K562 (cell line): ENCODE data around the gene GHR. TPM values are rescaled to one million over a fixed set of nuclear protein-coding genes. Genes with fewer than 3 reads are reported as not detected.

Source experiments
- ATAC-seq: fragments of 200-7000 bp; cut with Tn5 transposase; 3 replicates; pipeline ENCODE4 v1.9.1; 2020; ENCODE audit warnings: moderate library complexity
- BruUV-seq: library from RNA; stranded (reverse); fragments of 400-500 nt; replicated peaks from 2 replicates; lab custom pipeline; 2021; lab: Mats Ljungman, UMichigan
- CTCF ChIA-PET: fragments of 300-600 bp; formaldehyde crosslinking; extraction: SDS; loops from one replicate; lab custom pipeline; 2021; ENCODE audit warnings: low intra/inter-chr PET ratio; lab: Yijun Ruan, JAX
- POLR2A ChIA-PET: fragments of 300-600, 350-650 bp; sonication (Branson Sonifier 250); formaldehyde crosslinking; extraction: SDS; loops from one replicate; lab custom pipeline; 2021; ENCODE audit warnings: antibody characterized with exemption, inconsistent platforms; lab: Yijun Ruan, JAX
- DNase-seq, 4 experiments: peaks; one replicate each; pipeline versions ENCODE4 v3.0.0 to v3.0.0-alpha.2; 2011 to 2018; ENCODE audit warnings: low spot score in 3 of 4, mixed read lengths in 3 of 4; ENCODE audit errors: extremely low read depth in 1 of 4
- FAIRE-seq: peaks from 2 replicates; lab custom pipeline; 2011; peaks lifted over from hg19 to GRCh38; lab: Jason Lieb, UNC
- H2AFZ ChIP-seq: 2 replicates; pipeline ENCODE4 v1.6.0; 2011; ENCODE audit warnings: low read depth, low read length, control low read depth, inconsistent platforms
- H3K27ac ChIP-seq: fragments of 200-600 bp; 3 replicates; pipeline ENCODE4 v1.8.0; 2011; ENCODE audit warnings: low read depth, mild to moderate bottlenecking, control low read depth, inconsistent platforms, low read length, moderate library complexity, mixed read lengths; ENCODE audit errors: extremely low read depth
- H3K27me3 ChIP-seq, 2 experiments: fragments of 300-600 bp in 1 of 2; 2 replicates in 1 of 2; 3 replicates in 1 of 2; pipeline versions ENCODE4 v1.6.0 to v1.8.0; 2011; ENCODE audit warnings: inconsistent platforms in 2 of 2, low read length in 2 of 2, mild to moderate bottlenecking in 1 of 2, mixed read lengths in 1 of 2, moderate library complexity in 1 of 2; ENCODE audit not compliant: control insufficient read depth in 2 of 2, insufficient read depth in 2 of 2
- H3K36me3 ChIP-seq: fragments of 300-600 bp; 3 replicates; pipeline ENCODE4 v1.8.0; 2011; ENCODE audit warnings: mild to moderate bottlenecking, low read length, inconsistent platforms; ENCODE audit not compliant: control insufficient read depth, insufficient read depth
- H3K4me1 ChIP-seq, 2 experiments: fragments of 200-600 bp in 1 of 2; replicated peaks in 1 of 2; 2 replicates in 1 of 2; 3 replicates in 1 of 2; pipeline versions ENCODE4 v1.5.1 to v1.8.0; 2011; ENCODE audit warnings: inconsistent platforms in 2 of 2, low read length in 2 of 2, mild to moderate bottlenecking in 1 of 2, mixed read lengths in 1 of 2, moderate library complexity in 1 of 2; ENCODE audit not compliant: control insufficient read depth in 2 of 2, insufficient read depth in 2 of 2
- H3K4me2 ChIP-seq: 2 replicates; pipeline ENCODE4 v1.6.1; 2011; ENCODE audit warnings: low read length, control low read depth, inconsistent platforms, mixed read lengths; ENCODE audit not compliant: insufficient read depth
- H3K4me3 ChIP-seq: fragments of 200-600 bp; sonication (generic), shearing (Covaris generic); 2 replicates; pipeline ENCODE4 v1.5.1; 2016; ENCODE audit warnings: control low read depth, inconsistent platforms
- H3K79me2 ChIP-seq: fragments of 200-600 bp; 3 replicates; pipeline ENCODE4 v1.8.0; 2011; ENCODE audit warnings: low read length, inconsistent platforms; ENCODE audit not compliant: control insufficient read depth, insufficient read depth
- H3K9ac ChIP-seq, 2 experiments: 2 replicates each; pipeline versions ENCODE4 v1.6.0 to v1.6.1; 2011; ENCODE audit warnings: low read depth in 2 of 2, low read length in 2 of 2, control low read depth in 1 of 2, inconsistent platforms in 1 of 2, mild to moderate bottlenecking in 1 of 2, mixed read lengths in 1 of 2; ENCODE audit not compliant: insufficient read depth in 1 of 2
- H3K9me1 ChIP-seq: one replicate; pipeline ENCODE4 v1.6.0; 2011; ENCODE audit warnings: inconsistent platforms, mild to moderate bottlenecking, low read length, moderate library complexity; ENCODE audit not compliant: control insufficient read depth, insufficient read depth
- H3K9me3 ChIP-seq: replicated peaks from 2 replicates; pipeline ENCODE4 v1.5.1; 2011; ENCODE audit warnings: low read depth, low read length, inconsistent platforms; ENCODE audit not compliant: control insufficient read depth, insufficient read depth
- H4K20me1 ChIP-seq: replicated peaks from 2 replicates; pipeline ENCODE4 v1.6.1; 2011; ENCODE audit warnings: low read length, inconsistent platforms, mixed read lengths; ENCODE audit not compliant: control insufficient read depth, insufficient read depth
- CBX2 ChIP-seq: fragments of 200-600 bp; sonication (generic); IDR thresholded peaks from one replicate; pipeline ENCODE4 v1.6.1; 2012; ENCODE audit warnings: mild to moderate bottlenecking, low read length, inconsistent platforms; ENCODE audit not compliant: insufficient read depth, poor library complexity, severe bottlenecking
- GTF2B ChIP-seq: IDR thresholded peaks from 2 replicates; pipeline ENCODE4 v1.6.1; 2011; ENCODE audit not compliant: insufficient read length; ENCODE audit errors: extremely low read depth
- HMG20B ChIP-seq: fragments of 250-450 bp; sonication (Bioruptor Pico); IDR thresholded peaks from 2 replicates; pipeline ENCODE4 v1.5.0; 2021; ENCODE audit warnings: mild to moderate bottlenecking
- SMARCA5 ChIP-seq: fragments of 450-650 bp; IDR thresholded peaks from 2 replicates; pipeline ENCODE4 v1.6.1; 2016
- SUPT5H ChIP-seq: fragments of 450-650 bp; IDR thresholded peaks from 2 replicates; pipeline ENCODE4 v1.6.1; 2016
- THRA ChIP-seq: fragments of 450-650 bp; IDR thresholded peaks from 2 replicates; pipeline ENCODE4 v1.6.1; 2017; ENCODE audit warnings: mild to moderate bottlenecking, moderate library complexity
- ZNF77 ChIP-seq: fragments of 250-450 bp; sonication (Bioruptor Pico); IDR thresholded peaks from 2 replicates; pipeline ENCODE4 v1.5.0; 2020
- WGBS: fragments of 100-300 bp; shearing (Covaris generic); methylation state at CpG from one replicate; pipeline ENCODE4 v1.1.6; 2016; ENCODE audit warnings: low coverage, mixed read lengths; ENCODE audit not compliant: insufficient coverage; ENCODE audit errors: missing lambda C conversion rate; 5-methylcytosine and 5-hydroxymethylcytosine counted together
- in situ Hi-C: fragments of 300-500 bp; cut with MboI; formaldehyde crosslinking; loops from 4 replicates; pipeline ENCODE4 v1.15.0; 2018; ENCODE audit warnings: inconsistent platforms, mixed read lengths
- intact Hi-C: fragments of 100-400 bp; cut with micrococcal nuclease; formaldehyde crosslinking; loops from 2 replicates; pipeline ENCODE4 v1.14.2; 2022
- polyA plus RNA-seq, 8 experiments: library from polyadenylated mRNA; depleted of rRNA in 4 of 8; stranded (reverse) in 5 of 8; unstranded in 3 of 8; fragments of >200 nt; fragmentation: Nextera tagmentation in 2 of 8; fragmentation: Illumina TruSeq in 1 of 8; extraction: Ambion mirVana in 2 of 8; extraction: Trizol in 1 of 8; gene quantifications; 2 replicates each; pipeline versions ENCODE4 v1.2.1 to v1.2.3, GENCODE V29; 2011 to 2014; ENCODE audit warnings: inconsistent platforms in 1 of 8, missing spikeins in 1 of 8
- total RNA-seq, 7 experiments: library from RNA; depleted of rRNA in 6 of 7; stranded (reverse); fragments of >200 nt in 6 of 7; fragmentation: Illumina TruSeq in 2 of 7; extraction: Trizol in 2 of 7; gene quantifications; 2 replicates each; pipeline versions ENCODE4 v1.2.1 to v1.2.3, GENCODE V29; 2011 to 2021; ENCODE audit warnings: low replicate concordance in 1 of 7

GHR gene
- total and polyA plus RNA-seq, 9 of the 15 experiments (the other 6 are each of a cell fraction or from before 2014, with no cell fraction given): 0.01 to 0.13 (median 0.07) TPM; not detected in 5

- DNase-seq (no peak), FAIRE-seq (no peak), ATAC-seq (no peak)
- no peaks in the 10 kb centered on the region for H4K20me1 ChIP-seq
- no peak overlapping the region for H3K27ac ChIP-seq
- H3K27me3 ChIP-seq: no peaks in the 10 kb centered on the region; a peak in 1 of 5 replicates
- H3K36me3 ChIP-seq: no peaks in the 10 kb centered on the region
- intact Hi-C loops (loop anchor here (10.0 kb wide), 3 partner anchors 221 to 801 kb away; no protein-coding TSS in a partner anchor), in situ Hi-C loops (no loop called here)
- H3K9ac ChIP-seq: no peak overlapping the region
- no peaks in the 10 kb centered on the region for H3K9me1 ChIP-seq
- ChIA-PET CTCF (interaction anchor here (0.7 to 1.7 kb wide), 2 partner anchors 141 to 598 kb away, joined by 3 to 13 read pairs; no protein-coding TSS in a partner anchor), POLR2A (no interaction called here)
- no TSS peak for BruUV-seq
- H3K9me3 ChIP-seq: no peaks in the 10 kb centered on the region
- H3K79me2 ChIP-seq: no peaks in the 10 kb centered on the region
- no peak overlapping the region for H3K4me2 ChIP-seq
- no peak overlapping the region for H2AFZ ChIP-seq
- no peak overlapping the region for H3K4me3 ChIP-seq
- 2% methylated on average over 3 of the region's 3 CpGs for WGBS
- H3K4me1 ChIP-seq: no peaks in the 10 kb centered on the region
- TF ChIP-seq CBX2: no peak
- TF ChIP-seq GTF2B: no peak
- no peak for TF ChIP-seq SMARCA5
- TF ChIP-seq HMG20B (CRISPR knock-in tag): no peak
- TF ChIP-seq SUPT5H: no peak
- no peak for TF ChIP-seq ZNF77 (CRISPR knock-in tag)
- no peak for TF ChIP-seq THRA
These were observed 232.9 kb downstream of the GHR start for GRCh38 chr5:42655982-42656650.
